H9 (cell line): ENCODE results near the gene TBX21. TPM values are rescaled to one million over a fixed set of nuclear protein-coding genes. Genes with fewer than 3 reads are reported as not detected.

Experiments used
- DNase-seq: peaks from one replicate; pipeline ENCODE4 v3.0.0-alpha.2; 2017
- H2AFZ ChIP-seq: one replicate; pipeline ENCODE4 v1.6.1; 2013; ENCODE audit warnings: mild to moderate bottlenecking, low read length, control low read depth, moderate library complexity
- H2AK5ac ChIP-seq: 2 replicates; pipeline ENCODE4 v1.6.1; 2013; ENCODE audit warnings: low read length, control low read depth, mixed read lengths; ENCODE audit not compliant: insufficient read length
- H2BK120ac ChIP-seq: one replicate; pipeline ENCODE4 v1.6.1; 2013; ENCODE audit warnings: low read depth, mild to moderate bottlenecking, low read length, control low read depth, inconsistent platforms; ENCODE audit not compliant: poor library complexity, severe bottlenecking
- H2BK12ac ChIP-seq: 2 replicates; pipeline ENCODE4 v1.6.1; 2013; ENCODE audit warnings: low read length, control low read depth, mixed read lengths, low read depth; ENCODE audit not compliant: insufficient read length
- H2BK15ac ChIP-seq: 2 replicates; pipeline ENCODE4 v1.6.1; 2013; ENCODE audit warnings: low read depth, low read length, control low read depth
- H2BK20ac ChIP-seq: one replicate; pipeline ENCODE4 v1.6.1; 2013; ENCODE audit warnings: low read depth, mild to moderate bottlenecking, low read length, control low read depth, inconsistent platforms; ENCODE audit not compliant: poor library complexity, severe bottlenecking
- H2BK5ac ChIP-seq: 2 replicates; pipeline ENCODE4 v1.6.1; 2013; ENCODE audit warnings: low read length, control low read depth, mixed read lengths; ENCODE audit not compliant: insufficient read length
- H3K14ac ChIP-seq: 2 replicates; pipeline ENCODE4 v1.6.1; 2013; ENCODE audit warnings: low read length, control low read depth; ENCODE audit not compliant: insufficient read depth
- H3K18ac ChIP-seq: 2 replicates; pipeline ENCODE4 v1.6.1; 2013; ENCODE audit warnings: low read depth, mild to moderate bottlenecking, mixed read lengths, low read length, control low read depth; ENCODE audit not compliant: insufficient read length
- H3K23ac ChIP-seq: 2 replicates; pipeline ENCODE4 v1.6.1; 2013; ENCODE audit warnings: low read length, control low read depth, mixed read lengths, low read depth; ENCODE audit not compliant: insufficient read length
- H3K23me2 ChIP-seq: 2 replicates; pipeline ENCODE4 v1.6.1; 2013; ENCODE audit warnings: low read depth, mild to moderate bottlenecking, mixed read lengths, low read length, control low read depth; ENCODE audit not compliant: insufficient read length, poor library complexity, severe bottlenecking
- H3K27ac ChIP-seq: 2 replicates; pipeline ENCODE4 v1.5.1; 2013; ENCODE audit warnings: low read length, control low read depth, mixed read lengths, low read depth; ENCODE audit not compliant: insufficient read length
- H3K27me3 ChIP-seq: 2 replicates; pipeline ENCODE4 v1.6.1; 2013; ENCODE audit warnings: low read length, control low read depth, inconsistent platforms; ENCODE audit not compliant: insufficient read depth
- H3K4ac ChIP-seq: 2 replicates; pipeline ENCODE4 v1.6.1; 2013; ENCODE audit warnings: low read depth, mild to moderate bottlenecking, control low read depth, inconsistent platforms, low read length, moderate library complexity
- H3K4me1 ChIP-seq: 2 replicates; pipeline ENCODE4 v1.6.1; 2013; ENCODE audit warnings: low read length, control low read depth, inconsistent platforms; ENCODE audit not compliant: insufficient read depth
- H3K4me2 ChIP-seq: 2 replicates; pipeline ENCODE4 v1.6.1; 2013; ENCODE audit warnings: low read length, control low read depth, mixed read lengths; ENCODE audit not compliant: insufficient read length, insufficient read depth
- H3K56ac ChIP-seq: 2 replicates; pipeline ENCODE4 v1.6.1; 2013; ENCODE audit warnings: low read depth, mild to moderate bottlenecking, mixed read lengths, low read length, control low read depth; ENCODE audit not compliant: insufficient read length
- H3K79me1 ChIP-seq: 2 replicates; pipeline ENCODE4 v1.6.1; 2013; ENCODE audit warnings: low read depth, mild to moderate bottlenecking, moderate library complexity, low read length, control low read depth, inconsistent platforms; ENCODE audit not compliant: insufficient read depth, poor library complexity, severe bottlenecking
- H3K79me2 ChIP-seq: 2 replicates; pipeline ENCODE4 v1.6.1; 2013; ENCODE audit warnings: low read length, control low read depth, inconsistent platforms; ENCODE audit not compliant: insufficient read depth
- H3K9ac ChIP-seq: 2 replicates; pipeline ENCODE4 v1.6.1; 2013; ENCODE audit warnings: low read length, control low read depth, mixed read lengths; ENCODE audit not compliant: insufficient read length; ENCODE audit errors: extremely low read depth
- H3K9me3 ChIP-seq: one replicate; pipeline ENCODE4 v1.6.1; 2013; ENCODE audit warnings: low read depth, low read length, inconsistent platforms; ENCODE audit not compliant: control insufficient read depth
- H3T11ph ChIP-seq: one replicate; pipeline ENCODE4 v1.6.1; 2013; ENCODE audit warnings: mild to moderate bottlenecking, low read length, control low read depth, inconsistent platforms
- H4K20me1 ChIP-seq: one replicate; pipeline ENCODE4 v1.6.1; 2013; ENCODE audit not compliant: control insufficient read depth, insufficient read length, insufficient read depth
- H4K5ac ChIP-seq: 2 replicates; pipeline ENCODE4 v1.6.1; 2013; ENCODE audit warnings: low read depth, mild to moderate bottlenecking, mixed read lengths, low read length, control low read depth; ENCODE audit not compliant: insufficient read length
- H4K8ac ChIP-seq: replicated peaks from 2 replicates; pipeline ENCODE4 v1.6.1; 2013; ENCODE audit warnings: low read length, control low read depth, mixed read lengths, low read depth; ENCODE audit not compliant: insufficient read length
- H4K91ac ChIP-seq: 2 replicates; pipeline ENCODE4 v1.6.1; 2013; ENCODE audit warnings: low read depth, mild to moderate bottlenecking, moderate library complexity, mixed read lengths, low read length, control low read depth; ENCODE audit not compliant: insufficient read length
- H3K27ac Mint-ChIP-seq, 3 experiments: 2 replicates in 2 of 3; 3 replicates in 1 of 3; pipeline ENCODE4 v1.8.0; 2020 to 2021; ENCODE audit warnings: mixed read lengths in 3 of 3, mild to moderate bottlenecking in 1 of 3, moderate library complexity in 1 of 3
- H3K27me3 Mint-ChIP-seq: 2 replicates; pipeline ENCODE4 v1.8.0; 2021; ENCODE audit warnings: low read depth, mild to moderate bottlenecking, moderate library complexity, mixed read lengths
- H3K36me3 Mint-ChIP-seq, 3 experiments: 2 replicates in 2 of 3; 3 replicates in 1 of 3; pipeline ENCODE4 v1.8.0; 2020 to 2021; ENCODE audit warnings: low read depth in 3 of 3, mixed read lengths in 3 of 3; ENCODE audit not compliant: insufficient read depth in 1 of 3
- H3K4me1 Mint-ChIP-seq, 2 experiments: 2 replicates each; pipeline ENCODE4 v1.8.0; 2020; ENCODE audit warnings: mixed read lengths in 2 of 2
- H3K4me3 Mint-ChIP-seq, 2 experiments: 2 replicates in 1 of 2; 3 replicates in 1 of 2; pipeline ENCODE4 v1.8.0; 2020 to 2021; ENCODE audit warnings: mild to moderate bottlenecking in 2 of 2, mixed read lengths in 2 of 2, moderate library complexity in 1 of 2
- H3K9me3 Mint-ChIP-seq, 2 experiments: 2 replicates in 1 of 2; 3 replicates in 1 of 2; pipeline ENCODE4 v1.8.0; 2020; ENCODE audit warnings: mild to moderate bottlenecking in 2 of 2, mixed read lengths in 2 of 2, moderate library complexity in 1 of 2
- CTCF ChIP-seq: fragments of 200-600 bp; sonication (generic); conservative IDR thresholded peaks from 3 replicates; pipeline ENCODE4 v1.8.0; 2021; ENCODE audit warnings: antibody characterized with exemption, mild to moderate bottlenecking
- WGBS: extraction: QIAGEN DNeasy Blood & Tissue Kit; methylation state at CpG from one replicate; pipeline ENCODE4 v1.1.7; 2013; ENCODE audit warnings: missing lambda C conversion rate, low lambda C conversion rate, mixed read lengths; ENCODE audit not compliant: insufficient read length; ENCODE audit errors: extremely low coverage; 5-methylcytosine and 5-hydroxymethylcytosine counted together
- total RNA-seq: library from RNA; stranded (reverse); gene quantifications from 2 replicates; pipeline ENCODE4 v1.2.1, GENCODE V29; 2021

The TBX21 gene
- total RNA-seq, 1 experiment from 2014 or later, result not detected

- H4K5ac ChIP-seq, result no peak overlapping the region
Measured at GRCh38 chr17:47718634-47719405, 14.2 kb upstream of the TBX21 start.

More at GRCh38 chr17:47718634-47719405, 14.2 kb upstream of the TBX21 start:
- no peak overlapping the region for H2BK15ac ChIP-seq
- no peak overlapping the region for H2BK20ac ChIP-seq
- no peak overlapping the region for H3K4me2 ChIP-seq
- H4K20me1 ChIP-seq, result no peaks in the 10 kb centered on the region
- no peak overlapping the region for H3K14ac ChIP-seq
- no peak for TF ChIP-seq CTCF
- H3K23ac ChIP-seq, result no peak overlapping the region
- no peak for DNase-seq
- H3K27ac Mint-ChIP-seq, result no peak overlapping the region; a peak in 1 of 7 replicates
- H3K36me3 Mint-ChIP-seq, result no peaks in the 10 kb centered on the region
- no peak overlapping the region for H4K8ac ChIP-seq
- H2BK120ac ChIP-seq, result no peak overlapping the region
- H4K91ac ChIP-seq, result no peak overlapping the region
- H3K9me3 ChIP-seq, result no peaks in the 10 kb centered on the region
- H3K4me1 Mint-ChIP-seq, result peaks cover 26 to 36% of the 10 kb centered on the region in 2 experiments
- H3K4me3 Mint-ChIP-seq, result no peak overlapping the region
- H2BK12ac ChIP-seq, result no peak overlapping the region
- no peaks in the 10 kb centered on the region for H3K79me2 ChIP-seq
- peaks cover 78% of the 10 kb centered on the region for H3K27me3 Mint-ChIP-seq
- WGBS, result no CpG with 5 or more reads among the region's 8 CpGs
- peaks cover 3% of the 10 kb centered on the region for H3K23me2 ChIP-seq
- H3K9me3 Mint-ChIP-seq, result no peaks in the 10 kb centered on the region
- H2AFZ ChIP-seq, result no peak overlapping the region
- no peak overlapping the region for H3T11ph ChIP-seq
- H2AK5ac ChIP-seq, result no peak overlapping the region
- no peak overlapping the region for H3K18ac ChIP-seq
- H3K4ac ChIP-seq, result no peak overlapping the region
- H3K27ac ChIP-seq, result no peak overlapping the region
- no peaks in the 10 kb centered on the region for H3K79me1 ChIP-seq
- peaks cover 2% of the 10 kb centered on the region; the same call in 1 of the 2 replicates for H3K27me3 ChIP-seq
- no peaks in the 10 kb centered on the region for H3K4me1 ChIP-seq
- no peak overlapping the region for H3K56ac ChIP-seq
- H2BK5ac ChIP-seq, result no peak overlapping the region
- H3K9ac ChIP-seq, result no peak overlapping the region
